Measurements from ENCODE around the gene LUC7L3.
A peak's percentile ranks its signal among the peaks of the same experiment; 100 is the strongest.
"Not testable (repeated sequence)": the region's sequence is repeated elsewhere in the genome, so short reads cannot be mapped to it uniquely, and the experiment has no call there.

Gene LUC7L3

GRCh38 chr17:50686494-50687199 is 32.8 kb upstream of the LUC7L3 start:
- DNase-seq: no peak

DNA sequence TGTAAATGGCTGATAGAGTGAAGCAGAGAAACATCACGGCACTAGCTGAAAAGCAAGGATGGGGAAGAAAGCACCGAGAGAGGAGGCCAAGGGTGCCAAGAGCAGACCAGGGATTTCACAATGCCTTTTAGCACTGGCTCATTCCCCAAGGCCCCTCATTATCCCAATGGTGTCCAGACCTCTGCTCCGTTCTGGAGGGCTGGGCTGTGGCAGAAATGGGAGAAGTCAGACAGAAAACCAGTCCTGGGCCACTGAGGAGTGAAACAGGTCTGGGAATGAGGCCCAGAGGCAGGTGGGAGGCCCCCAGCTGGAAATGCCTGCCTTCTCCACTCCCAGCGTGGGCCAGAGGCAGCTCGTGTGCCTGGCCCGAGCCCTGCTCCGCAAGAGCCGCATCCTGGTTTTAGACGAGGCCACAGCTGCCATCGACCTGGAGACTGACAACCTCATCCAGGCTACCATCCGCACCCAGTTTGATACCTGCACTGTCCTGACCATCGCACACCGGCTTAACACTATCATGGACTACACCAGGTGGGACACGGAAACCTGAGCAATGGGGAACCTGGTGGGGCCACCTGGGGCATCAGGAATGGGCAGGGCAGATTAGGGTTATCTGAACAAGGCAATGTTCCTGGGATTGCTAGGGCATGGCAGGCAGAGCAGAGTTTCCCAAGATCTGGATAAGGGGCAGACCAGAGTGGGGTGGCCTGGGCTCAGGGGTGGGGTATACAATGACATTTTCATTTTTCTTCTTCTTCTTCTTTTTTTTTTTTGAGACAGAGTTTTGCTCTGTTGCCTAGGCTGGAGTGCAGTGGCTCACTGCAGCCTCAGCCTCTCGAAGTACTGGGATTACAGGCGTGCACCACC is 32.0 kb upstream of the LUC7L3 start:
- no peak for DNase-seq

DNA sequence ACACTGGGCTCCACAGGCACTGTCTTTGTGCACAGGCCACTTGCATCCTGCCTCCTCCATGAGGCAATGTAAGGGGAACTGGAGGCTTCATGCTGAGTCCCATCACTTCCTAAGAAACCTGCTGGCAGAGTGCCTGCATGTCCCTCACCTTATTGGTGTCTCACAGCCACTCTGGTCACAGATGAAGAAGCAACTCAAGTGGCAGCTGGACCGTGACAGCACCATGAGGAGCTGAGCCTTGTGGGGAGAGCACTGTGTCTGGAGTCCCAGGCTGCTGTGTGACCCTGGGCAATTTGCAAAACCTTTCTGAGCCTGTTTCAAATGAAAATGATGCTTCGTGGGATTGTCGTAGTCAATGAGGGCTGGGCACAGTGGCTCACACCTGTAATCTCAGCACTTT is 31.2 kb upstream of the LUC7L3 start:
- peak in 1 of 2 experiments; percentile 25 for DNase-seq

DNA sequence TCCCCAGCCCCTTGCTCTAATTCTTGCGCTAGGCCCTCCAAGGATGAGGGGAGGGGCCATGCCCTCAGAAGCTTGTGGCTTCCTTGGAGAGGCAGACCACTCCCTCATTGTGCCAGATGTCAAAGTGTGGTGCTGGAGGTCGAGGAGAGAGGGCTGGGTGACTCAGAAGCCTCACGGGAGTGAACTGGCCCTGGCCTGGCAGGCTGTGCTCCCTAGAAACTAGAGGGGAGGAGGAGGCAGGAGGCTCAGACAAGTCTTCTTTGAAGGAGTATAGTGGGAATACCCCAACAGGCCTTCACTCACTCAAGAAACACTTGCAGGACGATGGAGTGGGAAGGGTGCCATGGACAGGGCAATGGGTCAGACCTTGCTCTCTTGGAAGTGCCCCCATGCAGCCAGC is 30.2 kb upstream of the LUC7L3 start:
- no peak for DNase-seq

- no peak for DNase-seq
Measured at GRCh38 chr17:50689956-50690886, 29.2 kb upstream of the LUC7L3 start.

GRCh38 chr17:50690887-50691549 is 28.4 kb upstream of the LUC7L3 start:
- DNase-seq: no peak

DNA sequence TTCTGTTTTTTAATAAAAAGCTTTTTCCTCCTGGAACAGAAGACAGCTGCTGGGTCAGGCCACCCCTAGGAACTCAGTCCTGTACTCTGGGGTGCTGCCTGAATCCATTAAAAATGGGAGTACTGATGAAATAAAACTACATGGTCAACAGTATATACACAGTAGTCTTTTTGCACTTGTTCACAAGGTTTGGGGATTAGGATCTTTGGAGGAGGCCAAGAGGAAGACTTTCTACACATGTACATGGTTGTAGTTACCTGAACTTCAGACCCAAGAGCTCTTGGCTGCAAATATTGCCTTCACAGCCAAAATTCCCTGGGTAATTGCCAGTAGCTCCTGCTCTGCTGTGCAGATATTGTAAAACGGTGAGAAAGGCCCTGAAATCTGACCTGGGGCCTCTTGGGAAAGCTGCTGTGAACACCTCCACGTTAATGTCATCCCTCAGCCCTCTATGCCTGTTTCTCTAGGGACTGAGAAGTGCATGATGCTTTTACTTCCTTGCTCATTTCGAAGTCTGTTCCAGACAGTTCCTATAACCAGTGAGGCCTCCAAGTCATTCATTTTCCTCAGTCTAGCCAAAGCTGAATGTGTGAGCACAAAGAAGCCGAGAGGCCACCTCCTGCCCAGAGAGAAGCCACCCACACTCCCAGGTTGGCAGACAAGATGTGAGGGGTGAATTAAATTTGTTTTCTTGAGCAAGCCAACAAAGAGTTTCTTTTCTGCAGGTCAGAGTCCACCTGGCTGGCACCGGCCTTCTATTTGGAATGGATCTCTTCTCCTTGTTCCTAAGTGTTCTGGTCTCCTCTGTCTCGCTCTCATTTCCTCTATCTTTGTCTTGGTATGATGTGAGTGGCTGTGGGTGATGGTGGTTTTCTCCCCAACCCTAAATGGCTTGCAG is 27.6 kb upstream of the LUC7L3 start:
- DNase-seq: no peak

GRCh38 chr17:50692448-50693035 is 26.9 kb upstream of the LUC7L3 start:
- no peak for DNase-seq

DNA sequence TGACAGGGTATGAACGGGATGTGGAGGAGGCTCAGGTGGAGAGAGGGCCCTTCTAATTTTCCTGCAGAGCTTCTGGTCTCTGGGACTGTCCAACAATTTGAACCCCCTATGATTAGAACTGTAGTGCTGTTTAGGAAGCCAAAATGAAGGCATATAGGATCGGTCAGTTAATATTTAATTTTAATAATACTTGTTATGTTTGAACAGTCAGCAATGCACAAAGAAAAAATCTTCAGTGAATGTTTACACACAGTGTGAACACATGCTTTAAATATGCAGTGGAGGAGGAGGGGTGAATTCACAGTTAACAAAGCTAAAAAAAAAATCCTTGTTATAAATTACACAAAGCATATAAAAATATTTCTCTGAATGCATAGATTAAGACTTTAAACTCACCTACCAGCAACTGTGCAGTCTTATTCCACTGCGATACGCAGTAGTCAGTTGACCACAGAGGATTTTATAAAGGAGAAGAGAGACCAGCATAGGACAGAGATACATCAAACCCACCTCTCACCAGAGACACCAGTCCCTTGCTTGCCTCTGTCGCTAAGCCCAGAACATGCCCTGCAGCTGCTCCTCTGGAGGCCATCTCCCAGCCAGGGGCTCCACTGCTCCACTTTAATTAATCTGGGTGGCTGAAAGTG is 26.2 kb upstream of the LUC7L3 start:
- DNase-seq: no peak

- DNase-seq: no peak
Measured at GRCh38 chr17:50696365-50696879, 23.0 kb upstream of the LUC7L3 start.

DNA sequence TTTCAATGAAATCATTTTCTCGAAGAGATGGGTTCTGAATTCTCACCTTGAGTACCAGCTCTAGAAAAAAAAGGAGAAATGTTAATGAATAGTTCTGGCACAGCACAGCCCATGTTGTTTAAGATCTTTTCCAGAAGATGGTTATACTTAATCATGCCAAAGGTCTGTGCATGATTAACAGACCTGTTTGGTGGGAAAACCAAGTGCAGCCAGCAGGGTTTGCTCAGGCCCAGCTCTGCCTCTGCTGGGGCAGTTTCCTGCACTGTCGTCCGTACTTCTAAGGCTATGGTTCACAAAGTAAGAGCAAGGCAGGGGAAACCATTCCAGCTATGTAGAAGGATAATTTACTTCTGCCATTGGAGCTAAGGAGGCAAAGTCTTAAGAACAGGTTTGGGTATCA is 22.3 kb upstream of the LUC7L3 start:
- DNase-seq: no peak

GRCh38 chr17:50697663-50698272 is 21.6 kb upstream of the LUC7L3 start:
- DNase-seq: no peak

- DNase-seq: no peak
Measured at GRCh38 chr17:50699410-50699809, 20.0 kb upstream of the LUC7L3 start.

GRCh38 chr17:50703162-50703561 is 16.2 kb upstream of the LUC7L3 start:
- no peak for DNase-seq

DNA sequence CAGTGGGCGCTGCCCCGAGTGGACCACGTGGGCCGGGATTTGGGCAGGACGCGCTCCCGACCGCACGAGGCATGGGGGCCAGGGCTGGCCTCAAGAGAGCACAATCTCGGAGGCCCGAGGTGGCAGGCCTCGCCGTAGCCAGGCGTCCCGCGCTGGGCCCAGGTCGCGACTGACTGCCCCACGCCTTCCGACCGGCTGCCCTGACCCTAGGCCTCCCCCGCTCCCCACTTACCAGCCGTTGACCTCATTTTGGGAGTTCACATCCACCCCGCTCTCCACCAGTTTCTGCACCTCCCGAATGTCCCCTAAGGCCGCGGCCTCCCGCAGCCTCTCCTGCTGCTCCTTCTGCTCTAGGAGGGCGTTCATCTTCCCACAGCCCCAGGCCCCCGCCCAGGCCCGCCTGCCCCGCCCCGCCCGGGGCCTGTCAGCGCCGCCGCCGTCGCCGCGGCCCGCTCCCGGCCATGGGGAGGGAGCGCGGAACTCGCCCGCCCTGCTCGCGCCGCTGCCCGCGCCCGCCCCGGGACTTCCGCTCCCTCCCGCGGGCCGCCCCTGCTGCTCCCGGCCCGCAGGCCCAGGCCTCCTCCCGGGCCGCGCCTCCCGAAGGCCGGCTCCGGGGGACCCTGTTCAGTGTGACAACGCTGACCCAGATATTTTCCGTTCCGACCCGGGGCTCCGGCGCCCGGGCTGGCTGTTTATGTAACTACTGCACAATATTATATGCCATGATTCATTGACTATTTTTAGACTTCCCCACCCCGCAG is 11.9 kb upstream of the LUC7L3 start, which contains the start of gene ANKRD40:
TSS of gene ANKRD40 (minus strand) at position 626 of the 761 bp plus-strand sequence. CDS start at position 366, 260 bp downstream.
- DNase-seq: peak; percentile 63 to 66

- no peak for DNase-seq
Measured at GRCh38 chr17:50708050-50709000, 11.1 kb upstream of the LUC7L3 start.

DNA sequence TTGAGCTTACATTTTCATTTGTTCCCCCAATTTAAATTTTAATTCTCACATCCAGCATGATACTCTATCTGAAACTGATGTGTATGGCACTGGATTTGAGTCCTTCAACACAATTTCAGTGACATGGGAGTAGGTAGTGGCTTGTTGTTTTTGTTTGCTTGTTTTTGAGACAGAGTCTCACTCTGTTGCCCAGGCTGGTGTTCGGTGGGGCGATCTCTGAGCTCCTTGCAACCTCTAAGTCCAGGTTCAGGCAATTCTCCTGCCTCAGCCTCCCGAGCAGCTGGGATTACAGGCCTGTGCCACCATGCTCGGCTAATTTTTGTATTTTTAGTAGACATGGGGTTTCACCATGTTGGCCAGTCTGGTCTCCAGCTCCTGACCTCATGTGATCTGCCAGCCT is 10.3 kb upstream of the LUC7L3 start:
- not testable (repeated sequence) for DNase-seq

DNA sequence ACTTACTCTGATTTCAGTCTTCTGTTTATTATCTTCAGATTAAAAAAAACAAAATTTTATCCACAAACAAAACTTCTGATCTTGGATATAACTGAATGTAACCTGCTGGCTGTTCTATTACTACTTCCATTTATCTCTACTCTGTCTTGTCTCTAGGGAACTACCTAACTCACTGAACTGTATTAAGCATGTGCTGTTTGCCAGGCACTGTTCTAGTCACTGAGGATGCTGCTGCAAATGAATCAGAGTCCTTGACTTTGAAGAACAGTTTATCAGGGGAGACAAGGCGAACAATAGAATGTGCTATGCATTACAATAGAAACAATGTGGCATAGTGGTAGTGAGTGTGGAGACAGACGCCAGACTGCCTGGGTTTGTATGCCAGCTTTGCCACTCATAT is 9.4 kb upstream of the LUC7L3 start:
- no peak for DNase-seq
